K562 (cell line): ENCODE measurements around the gene CCDC116. TPM values are rescaled to one million over a fixed set of nuclear protein-coding genes. Genes with fewer than 3 reads are reported as not detected.
A peak's percentile ranks its signal among the peaks of the same experiment; 100 is the strongest.

Experiments
- CHD4 ChIP-seq: fragments of 200-600 bp; sonication (generic); IDR thresholded peaks from 3 replicates; pipeline ENCODE4 v1.6.1; 2012; ENCODE audit warnings: low read depth, mild to moderate bottlenecking, mixed read lengths, low read length, inconsistent platforms; ENCODE audit not compliant: insufficient read depth, insufficient replicate concordance, poor library complexity, severe bottlenecking
- CREBBP ChIP-seq: IDR thresholded peaks from one replicate; pipeline ENCODE4 v1.6.1; 2012; ENCODE audit warnings: low read depth, mild to moderate bottlenecking, control low read depth, inconsistent platforms, low read length
- FOXJ2 ChIP-seq: fragments of 200-800 bp; sonication (Bioruptor generic); IDR thresholded peaks from 2 replicates; pipeline ENCODE4 v1.6.1; 2016; ENCODE audit warnings: missing genetic modification characterization, missing compliant biosample characterization
- ILF3 ChIP-seq: fragments of 450-650 bp; IDR thresholded peaks from 2 replicates; pipeline ENCODE4 v1.6.1; 2018; ENCODE audit warnings: antibody characterized with exemption, mild to moderate bottlenecking, moderate library complexity, borderline replicate concordance
- LCOR ChIP-seq: sonication (generic); formaldehyde crosslinking; IDR thresholded peaks from 2 replicates; pipeline ENCODE4 v1.8.0; 2022; ENCODE audit warnings: mild to moderate bottlenecking, missing genetic modification reagents
- MAZ ChIP-seq, 2 experiments: fragments of 450-650 bp in 1 of 2; sonication (generic) in 1 of 2; formaldehyde crosslinking; IDR thresholded peaks in 1 of 2; conservative IDR thresholded peaks in 1 of 2; 2 replicates each; pipeline versions ENCODE4 v1.4.0 to v1.5.0; 2020; ENCODE audit warnings: mild to moderate bottlenecking in 1 of 2, missing genetic modification reagents in 1 of 2
- MIER1 ChIP-seq: fragments of 450-650 bp; IDR thresholded peaks from 2 replicates; pipeline ENCODE4 v1.6.1; 2016; ENCODE audit warnings: antibody characterized with exemption, mild to moderate bottlenecking, low read depth
- MXI1 ChIP-seq: IDR thresholded peaks from 2 replicates; pipeline ENCODE4 v1.6.1; 2011; ENCODE audit warnings: low read depth, mild to moderate bottlenecking, improper control_type of control experiment, low read length
- NCOA1 ChIP-seq: fragments of 450-650 bp; IDR thresholded peaks from 2 replicates; pipeline ENCODE4 v1.6.1; 2016; ENCODE audit warnings: low read depth
- NCOA2 ChIP-seq, 2 experiments: fragments of 450-650 bp; IDR thresholded peaks; 2 replicates each; pipeline ENCODE4 v1.6.1; 2018; ENCODE audit warnings: mild to moderate bottlenecking in 2 of 2, moderate library complexity in 1 of 2; ENCODE audit not compliant: partially characterized antibody in 2 of 2
- NFXL1 ChIP-seq: fragments of 450-650 bp; formaldehyde crosslinking; IDR thresholded peaks from 2 replicates; pipeline ENCODE4 v1.4.0; 2021; ENCODE audit warnings: mild to moderate bottlenecking
- RBFOX2 ChIP-seq: fragments of 200-400 bp; formaldehyde crosslinking; IDR thresholded peaks from 2 replicates; pipeline ENCODE4 v1.6.1; 2017; ENCODE audit warnings: low read depth, mild to moderate bottlenecking, low read length, moderate library complexity
- SRSF1 ChIP-seq: fragments of 200-400 bp; formaldehyde crosslinking; IDR thresholded peaks from 2 replicates; pipeline ENCODE4 v1.6.1; 2017; ENCODE audit warnings: mild to moderate bottlenecking, low read depth, low read length, moderate library complexity
- TAF7 ChIP-seq: fragments of 450-650 bp; IDR thresholded peaks from 2 replicates; pipeline ENCODE4 v1.6.1; 2016; ENCODE audit warnings: missing genetic modification characterization, missing compliant biosample characterization
- TARDBP ChIP-seq: fragments of 450-650 bp; IDR thresholded peaks from 2 replicates; pipeline ENCODE4 v1.6.1; 2016
- ZNF507 ChIP-seq: conservative IDR thresholded peaks from 2 replicates; pipeline ENCODE4 v1.6.1; 2017; ENCODE audit warnings: missing genetic modification characterization, missing compliant biosample characterization
- polyA plus RNA-seq, 8 experiments: library from polyadenylated mRNA; depleted of rRNA in 4 of 8; stranded (reverse) in 5 of 8; unstranded in 3 of 8; fragments of >200 nt; fragmentation: Nextera tagmentation in 2 of 8; fragmentation: Illumina TruSeq in 1 of 8; extraction: Ambion mirVana in 2 of 8; extraction: Trizol in 1 of 8; gene quantifications; 2 replicates each; pipeline versions ENCODE4 v1.2.1 to v1.2.3, GENCODE V29; 2011 to 2014; ENCODE audit warnings: inconsistent platforms in 1 of 8, missing spikeins in 1 of 8
- total RNA-seq, 7 experiments: library from RNA; depleted of rRNA in 6 of 7; stranded (reverse); fragments of >200 nt in 6 of 7; fragmentation: Illumina TruSeq in 2 of 7; extraction: Trizol in 2 of 7; gene quantifications; 2 replicates each; pipeline versions ENCODE4 v1.2.1 to v1.2.3, GENCODE V29; 2011 to 2021; ENCODE audit warnings: low replicate concordance in 1 of 7
- TF ChIP-seq, protein P1 (sequence below): sonication (generic); formaldehyde crosslinking; IDR thresholded peaks from 2 replicates; pipeline ENCODE4 v1.8.0; 2022; ENCODE audit warnings: missing genetic modification reagents, mild to moderate bottlenecking, borderline replicate concordance
- TF ChIP-seq, protein P2 (sequence below): fragments of 450-650 bp; formaldehyde crosslinking; conservative IDR thresholded peaks from 2 replicates; pipeline ENCODE4 v1.4.0; 2022; ENCODE audit warnings: mild to moderate bottlenecking, missing genetic modification characterization
- TF ChIP-seq, protein P3 (sequence below): sonication (generic); formaldehyde crosslinking; IDR thresholded peaks from 2 replicates; pipeline ENCODE4 v1.8.1; 2023; ENCODE audit warnings: mild to moderate bottlenecking, missing genetic modification reagents
- TF ChIP-seq, protein P4 (sequence below): fragments of 250-450 bp; sonication (Bioruptor Pico); IDR thresholded peaks from 2 replicates; pipeline ENCODE4 v1.8.0; 2021; ENCODE audit warnings: moderate library complexity, mild to moderate bottlenecking, inconsistent platforms

The CCDC116 gene
- total and polyA plus RNA-seq, 9 of the 15 experiments (the other 6 are each of a cell fraction or from before 2014, with no cell fraction given): 1.6 to 11.3 (median 4.7) TPM

DNA sequence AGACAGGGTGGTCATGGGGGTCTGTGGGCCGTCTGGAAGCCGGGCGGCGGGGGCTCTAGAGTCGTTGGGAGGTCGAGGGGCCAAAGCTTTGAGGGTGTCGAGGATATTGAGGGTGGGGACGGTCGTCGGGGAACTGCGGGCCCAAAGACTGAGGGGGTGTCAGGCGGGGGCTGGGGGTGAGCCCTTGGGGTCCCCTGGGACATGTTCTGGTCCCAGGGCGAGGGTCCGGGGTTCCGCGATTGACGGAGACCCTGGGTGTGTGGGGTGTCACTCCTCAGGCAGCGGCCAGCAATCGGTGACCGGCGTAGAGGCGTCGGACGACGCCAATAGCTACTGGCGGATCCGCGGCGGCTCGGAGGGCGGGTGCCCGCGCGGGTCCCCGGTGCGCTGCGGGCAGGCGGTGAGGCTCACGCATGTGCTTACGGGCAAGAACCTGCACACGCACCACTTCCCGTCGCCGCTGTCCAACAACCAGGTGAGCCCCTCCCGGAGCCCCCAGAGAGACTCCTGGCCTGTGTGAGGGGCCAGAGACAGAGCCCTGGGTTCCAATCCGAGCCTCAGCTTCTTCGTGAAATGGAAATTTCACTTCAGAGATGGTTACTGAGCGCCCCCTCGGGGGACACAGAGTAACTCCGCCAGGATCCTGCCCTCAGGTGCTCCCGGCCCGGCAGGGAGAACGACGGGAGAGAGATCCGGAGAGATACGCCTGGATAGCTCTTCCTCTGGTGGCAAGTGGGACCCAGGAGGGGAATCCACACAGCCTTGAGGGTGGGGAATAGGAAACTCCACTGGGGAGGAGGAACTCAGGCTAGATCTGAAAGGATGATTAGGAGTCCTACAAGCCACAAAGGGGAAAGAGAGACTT, 10.3 kb downstream of the CCDC116 start (continued):
- TF ChIP-seq ZNF507 (tag) (no peak), CREBBP (no peak), MAZ (CRISPR knock-in tag; conservative IDR thresholded peaks at IDR 0.05 in 1 of 2, IDR thresholded peaks at IDR 0.05 in 1 of 2) (no peak), FOXJ2 (tag) (no peak), ILF3 (no peak), MXI1 (peak; percentile 30; the same call in 1 of the 2 replicates), SRSF1 (no peak), MIER1 (no peak), NCOA1 (no peak), NCOA2 (IDR thresholded peaks at IDR 0.05; ENCODE audit: partially characterized antibody in 2 of 2) (no peak), CHD4 (peak; percentile 54), LCOR (CRISPR knock-in tag) (no peak), NFXL1 (CRISPR knock-in tag) (no peak), TARDBP (no peak), TAF7 (tag) (no peak), RBFOX2 (no peak)
- TF ChIP-seq, protein P1, sequence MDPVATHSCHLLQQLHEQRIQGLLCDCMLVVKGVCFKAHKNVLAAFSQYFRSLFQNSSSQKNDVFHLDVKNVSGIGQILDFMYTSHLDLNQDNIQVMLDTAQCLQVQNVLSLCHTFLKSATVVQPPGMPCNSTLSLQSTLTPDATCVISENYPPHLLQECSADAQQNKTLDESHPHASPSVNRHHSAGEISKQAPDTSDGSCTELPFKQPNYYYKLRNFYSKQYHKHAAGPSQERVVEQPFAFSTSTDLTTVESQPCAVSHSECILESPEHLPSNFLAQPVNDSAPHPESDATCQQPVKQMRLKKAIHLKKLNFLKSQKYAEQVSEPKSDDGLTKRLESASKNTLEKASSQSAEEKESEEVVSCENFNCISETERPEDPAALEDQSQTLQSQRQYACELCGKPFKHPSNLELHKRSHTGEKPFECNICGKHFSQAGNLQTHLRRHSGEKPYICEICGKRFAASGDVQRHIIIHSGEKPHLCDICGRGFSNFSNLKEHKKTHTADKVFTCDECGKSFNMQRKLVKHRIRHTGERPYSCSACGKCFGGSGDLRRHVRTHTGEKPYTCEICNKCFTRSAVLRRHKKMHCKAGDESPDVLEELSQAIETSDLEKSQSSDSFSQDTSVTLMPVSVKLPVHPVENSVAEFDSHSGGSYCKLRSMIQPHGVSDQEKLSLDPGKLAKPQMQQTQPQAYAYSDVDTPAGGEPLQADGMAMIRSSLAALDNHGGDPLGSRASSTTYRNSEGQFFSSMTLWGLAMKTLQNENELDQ (CRISPR knock-in tag): no peak
- TF ChIP-seq, protein P2, sequence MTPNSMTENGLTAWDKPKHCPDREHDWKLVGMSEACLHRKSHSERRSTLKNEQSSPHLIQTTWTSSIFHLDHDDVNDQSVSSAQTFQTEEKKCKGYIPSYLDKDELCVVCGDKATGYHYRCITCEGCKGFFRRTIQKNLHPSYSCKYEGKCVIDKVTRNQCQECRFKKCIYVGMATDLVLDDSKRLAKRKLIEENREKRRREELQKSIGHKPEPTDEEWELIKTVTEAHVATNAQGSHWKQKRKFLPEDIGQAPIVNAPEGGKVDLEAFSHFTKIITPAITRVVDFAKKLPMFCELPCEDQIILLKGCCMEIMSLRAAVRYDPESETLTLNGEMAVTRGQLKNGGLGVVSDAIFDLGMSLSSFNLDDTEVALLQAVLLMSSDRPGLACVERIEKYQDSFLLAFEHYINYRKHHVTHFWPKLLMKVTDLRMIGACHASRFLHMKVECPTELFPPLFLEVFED (CRISPR knock-in tag): no peak
- TF ChIP-seq, protein P3, sequence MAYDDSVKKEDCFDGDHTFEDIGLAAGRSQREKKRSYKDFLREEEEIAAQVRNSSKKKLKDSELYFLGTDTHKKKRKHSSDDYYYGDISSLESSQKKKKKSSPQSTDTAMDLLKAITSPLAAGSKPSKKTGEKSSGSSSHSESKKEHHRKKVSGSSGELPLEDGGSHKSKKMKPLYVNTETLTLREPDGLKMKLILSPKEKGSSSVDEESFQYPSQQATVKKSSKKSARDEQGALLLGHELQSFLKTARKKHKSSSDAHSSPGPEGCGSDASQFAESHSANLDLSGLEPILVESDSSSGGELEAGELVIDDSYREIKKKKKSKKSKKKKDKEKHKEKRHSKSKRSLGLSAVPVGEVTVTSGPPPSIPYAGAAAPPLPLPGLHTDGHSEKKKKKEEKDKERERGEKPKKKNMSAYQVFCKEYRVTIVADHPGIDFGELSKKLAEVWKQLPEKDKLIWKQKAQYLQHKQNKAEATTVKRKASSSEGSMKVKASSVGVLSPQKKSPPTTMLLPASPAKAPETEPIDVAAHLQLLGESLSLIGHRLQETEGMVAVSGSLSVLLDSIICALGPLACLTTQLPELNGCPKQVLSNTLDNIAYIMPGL (CRISPR knock-in tag): peak; percentile 91; the same call in 1 of the 2 replicates
- TF ChIP-seq, protein P4, sequence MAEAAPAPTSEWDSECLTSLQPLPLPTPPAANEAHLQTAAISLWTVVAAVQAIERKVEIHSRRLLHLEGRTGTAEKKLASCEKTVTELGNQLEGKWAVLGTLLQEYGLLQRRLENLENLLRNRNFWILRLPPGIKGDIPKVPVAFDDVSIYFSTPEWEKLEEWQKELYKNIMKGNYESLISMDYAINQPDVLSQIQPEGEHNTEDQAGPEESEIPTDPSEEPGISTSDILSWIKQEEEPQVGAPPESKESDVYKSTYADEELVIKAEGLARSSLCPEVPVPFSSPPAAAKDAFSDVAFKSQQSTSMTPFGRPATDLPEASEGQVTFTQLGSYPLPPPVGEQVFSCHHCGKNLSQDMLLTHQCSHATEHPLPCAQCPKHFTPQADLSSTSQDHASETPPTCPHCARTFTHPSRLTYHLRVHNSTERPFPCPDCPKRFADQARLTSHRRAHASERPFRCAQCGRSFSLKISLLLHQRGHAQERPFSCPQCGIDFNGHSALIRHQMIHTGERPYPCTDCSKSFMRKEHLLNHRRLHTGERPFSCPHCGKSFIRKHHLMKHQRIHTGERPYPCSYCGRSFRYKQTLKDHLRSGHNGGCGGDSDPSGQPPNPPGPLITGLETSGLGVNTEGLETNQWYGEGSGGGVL (CRISPR knock-in tag): no peak
